K562 (cell line): ENCODE data around the gene TCF12. TPM values are rescaled to one million over a fixed set of nuclear protein-coding genes. Genes with fewer than 3 reads are reported as not detected.

Experiments used
- ATAC-seq: fragments of 200-7000 bp; cut with Tn5 transposase; 3 replicates; pipeline ENCODE4 v1.9.1; 2020; ENCODE audit warnings: moderate library complexity
- Bru-seq: library from RNA; stranded (reverse); fragments of 400-500 nt; gene quantifications from one replicate; lab custom pipeline; 2021; lab: Mats Ljungman, UMichigan
- BruChase-seq, 2 experiments: library from RNA; stranded (reverse); fragments of 400-500 nt; gene quantifications; one replicate each; lab custom pipeline; 2021; lab: Mats Ljungman, UMichigan
- BruUV-seq: library from RNA; stranded (reverse); fragments of 400-500 nt; replicated peaks from 2 replicates; lab custom pipeline; 2021; lab: Mats Ljungman, UMichigan
- CTCF ChIA-PET: fragments of 300-600 bp; formaldehyde crosslinking; extraction: SDS; loops from one replicate; lab custom pipeline; 2021; ENCODE audit warnings: low intra/inter-chr PET ratio; lab: Yijun Ruan, JAX
- POLR2A ChIA-PET: fragments of 300-600, 350-650 bp; sonication (Branson Sonifier 250); formaldehyde crosslinking; extraction: SDS; loops from one replicate; lab custom pipeline; 2021; ENCODE audit warnings: antibody characterized with exemption, inconsistent platforms; lab: Yijun Ruan, JAX
- DNase-seq, 4 experiments: peaks; one replicate each; pipeline versions ENCODE4 v3.0.0 to v3.0.0-alpha.2; 2011 to 2018; ENCODE audit warnings: low spot score in 3 of 4, mixed read lengths in 3 of 4; ENCODE audit errors: extremely low read depth in 1 of 4
- FAIRE-seq: peaks from 2 replicates; lab custom pipeline; 2011; peaks lifted over from hg19 to GRCh38; lab: Jason Lieb, UNC
- H2AFZ ChIP-seq: 2 replicates; pipeline ENCODE4 v1.6.0; 2011; ENCODE audit warnings: low read depth, low read length, control low read depth, inconsistent platforms
- H3K27ac ChIP-seq: fragments of 200-600 bp; 3 replicates; pipeline ENCODE4 v1.8.0; 2011; ENCODE audit warnings: low read depth, mild to moderate bottlenecking, control low read depth, inconsistent platforms, low read length, moderate library complexity, mixed read lengths; ENCODE audit errors: extremely low read depth
- H3K27me3 ChIP-seq, 2 experiments: fragments of 300-600 bp in 1 of 2; 2 replicates in 1 of 2; 3 replicates in 1 of 2; pipeline versions ENCODE4 v1.6.0 to v1.8.0; 2011; ENCODE audit warnings: inconsistent platforms in 2 of 2, low read length in 2 of 2, mild to moderate bottlenecking in 1 of 2, mixed read lengths in 1 of 2, moderate library complexity in 1 of 2; ENCODE audit not compliant: control insufficient read depth in 2 of 2, insufficient read depth in 2 of 2
- H3K36me3 ChIP-seq: fragments of 300-600 bp; 3 replicates; pipeline ENCODE4 v1.8.0; 2011; ENCODE audit warnings: mild to moderate bottlenecking, low read length, inconsistent platforms; ENCODE audit not compliant: control insufficient read depth, insufficient read depth
- H3K4me1 ChIP-seq, 2 experiments: fragments of 200-600 bp in 1 of 2; replicated peaks in 1 of 2; 2 replicates in 1 of 2; 3 replicates in 1 of 2; pipeline versions ENCODE4 v1.5.1 to v1.8.0; 2011; ENCODE audit warnings: inconsistent platforms in 2 of 2, low read length in 2 of 2, mild to moderate bottlenecking in 1 of 2, mixed read lengths in 1 of 2, moderate library complexity in 1 of 2; ENCODE audit not compliant: control insufficient read depth in 2 of 2, insufficient read depth in 2 of 2
- H3K4me2 ChIP-seq: 2 replicates; pipeline ENCODE4 v1.6.1; 2011; ENCODE audit warnings: low read length, control low read depth, inconsistent platforms, mixed read lengths; ENCODE audit not compliant: insufficient read depth
- H3K4me3 ChIP-seq: fragments of 200-600 bp; sonication (generic), shearing (Covaris generic); 2 replicates; pipeline ENCODE4 v1.5.1; 2016; ENCODE audit warnings: control low read depth, inconsistent platforms
- H3K79me2 ChIP-seq: fragments of 200-600 bp; 3 replicates; pipeline ENCODE4 v1.8.0; 2011; ENCODE audit warnings: low read length, inconsistent platforms; ENCODE audit not compliant: control insufficient read depth, insufficient read depth
- H3K9ac ChIP-seq, 2 experiments: 2 replicates each; pipeline versions ENCODE4 v1.6.0 to v1.6.1; 2011; ENCODE audit warnings: low read depth in 2 of 2, low read length in 2 of 2, control low read depth in 1 of 2, inconsistent platforms in 1 of 2, mild to moderate bottlenecking in 1 of 2, mixed read lengths in 1 of 2; ENCODE audit not compliant: insufficient read depth in 1 of 2
- H3K9me1 ChIP-seq: one replicate; pipeline ENCODE4 v1.6.0; 2011; ENCODE audit warnings: inconsistent platforms, mild to moderate bottlenecking, low read length, moderate library complexity; ENCODE audit not compliant: control insufficient read depth, insufficient read depth
- H3K9me3 ChIP-seq: replicated peaks from 2 replicates; pipeline ENCODE4 v1.5.1; 2011; ENCODE audit warnings: low read depth, low read length, inconsistent platforms; ENCODE audit not compliant: control insufficient read depth, insufficient read depth
- H4K20me1 ChIP-seq: replicated peaks from 2 replicates; pipeline ENCODE4 v1.6.1; 2011; ENCODE audit warnings: low read length, inconsistent platforms, mixed read lengths; ENCODE audit not compliant: control insufficient read depth, insufficient read depth
- ARID1B ChIP-seq: fragments of 450-650 bp; IDR thresholded peaks from 2 replicates; pipeline ENCODE4 v1.6.1; 2016; ENCODE audit warnings: antibody characterized with exemption, mild to moderate bottlenecking, inconsistent platforms
- FOXJ3 ChIP-seq: sonication (generic); formaldehyde crosslinking; IDR thresholded peaks from 2 replicates; pipeline ENCODE4 v1.4.0; 2020; ENCODE audit warnings: mild to moderate bottlenecking, missing genetic modification reagents
- MAFK ChIP-seq: IDR thresholded peaks from 2 replicates; pipeline ENCODE4 v1.6.1; 2011; ENCODE audit warnings: low read length, improper control_type of control experiment
- MIER1 ChIP-seq: fragments of 450-650 bp; IDR thresholded peaks from 2 replicates; pipeline ENCODE4 v1.6.1; 2016; ENCODE audit warnings: antibody characterized with exemption, mild to moderate bottlenecking, low read depth
- NBN ChIP-seq: fragments of 450-650 bp; IDR thresholded peaks from 2 replicates; pipeline ENCODE4 v1.6.1; 2016; ENCODE audit warnings: low read depth, mild to moderate bottlenecking
- PCBP1 ChIP-seq: fragments of 200-400 bp; formaldehyde crosslinking; IDR thresholded peaks from 2 replicates; pipeline ENCODE4 v1.6.1; 2018; ENCODE audit warnings: mild to moderate bottlenecking, low read depth, low read length; ENCODE audit not compliant: poor library complexity, severe bottlenecking
- PTTG1 ChIP-seq: fragments of 450-650 bp; IDR thresholded peaks from 2 replicates; pipeline ENCODE4 v1.6.1; 2016; ENCODE audit warnings: low read depth, mild to moderate bottlenecking, missing genetic modification characterization, missing compliant biosample characterization
- RBM17 ChIP-seq: fragments of 200-400 bp; formaldehyde crosslinking; IDR thresholded peaks from 2 replicates; pipeline ENCODE4 v1.6.1; 2017; ENCODE audit warnings: low read depth, mild to moderate bottlenecking, low read length, borderline replicate concordance
- SAP30 ChIP-seq: fragments of 200-600 bp; sonication (generic); IDR thresholded peaks from 2 replicates; pipeline ENCODE4 v1.6.1; 2012; ENCODE audit warnings: borderline replicate concordance, low read depth, mild to moderate bottlenecking, moderate library complexity, low read length, control low read depth, inconsistent platforms; ENCODE audit not compliant: insufficient read depth, poor library complexity, severe bottlenecking
- SMAD3 ChIP-seq: fragments of 450-650 bp; formaldehyde crosslinking; conservative IDR thresholded peaks from 2 replicates; pipeline ENCODE4 v1.4.0; 2020; ENCODE audit warnings: mild to moderate bottlenecking
- SMARCC2 ChIP-seq: fragments of 450-650 bp; IDR thresholded peaks from 2 replicates; pipeline ENCODE4 v1.6.1; 2017; ENCODE audit warnings: antibody characterized with exemption, moderate library complexity, mild to moderate bottlenecking, low read depth
- SRF ChIP-seq, 2 experiments: fragments of 250-450, 450-650 bp in 1 of 2; sonication (Bioruptor Pico) in 1 of 2; sonication (generic) in 1 of 2; formaldehyde crosslinking; IDR thresholded peaks; 2 replicates each; pipeline versions ENCODE4 v1.5.0 to v1.5.1; 2020 to 2022; ENCODE audit warnings: mild to moderate bottlenecking in 1 of 2, missing genetic modification reagents in 1 of 2
- TBL1XR1 ChIP-seq, 2 experiments: IDR thresholded peaks; 2 replicates each; pipeline ENCODE4 v1.6.1; 2012; ENCODE audit warnings: improper control_type of control experiment in 2 of 2, low read length in 2 of 2, mild to moderate bottlenecking in 1 of 2
- TCF7 ChIP-seq: sonication (generic); IDR thresholded peaks from 2 replicates; pipeline ENCODE4 v1.6.1; 2016; ENCODE audit warnings: antibody characterized with exemption, borderline replicate concordance
- ZNF41 ChIP-seq: fragments of 250-450 bp; sonication (Bioruptor Pico); conservative IDR thresholded peaks from 2 replicates; pipeline ENCODE4 v1.4.0; 2020; ENCODE audit warnings: mild to moderate bottlenecking
- ZNF589 ChIP-seq: fragments of 200-800 bp; sonication (Bioruptor generic); IDR thresholded peaks from 2 replicates; pipeline ENCODE4 v1.6.1; 2016; ENCODE audit warnings: low read depth, missing genetic modification characterization, missing compliant biosample characterization
- WGBS: fragments of 100-300 bp; shearing (Covaris generic); methylation state at CpG from one replicate; pipeline ENCODE4 v1.1.6; 2016; ENCODE audit warnings: low coverage, mixed read lengths; ENCODE audit not compliant: insufficient coverage; ENCODE audit errors: missing lambda C conversion rate; 5-methylcytosine and 5-hydroxymethylcytosine counted together
- in situ Hi-C: fragments of 300-500 bp; cut with MboI; formaldehyde crosslinking; loops from 4 replicates; pipeline ENCODE4 v1.15.0; 2018; ENCODE audit warnings: inconsistent platforms, mixed read lengths
- intact Hi-C: fragments of 100-400 bp; cut with micrococcal nuclease; formaldehyde crosslinking; loops from 2 replicates; pipeline ENCODE4 v1.14.2; 2022
- long read RNA-seq, 3 experiments: library from polyadenylated mRNA in 2 of 3; library from RNA in 1 of 3; unstranded in 2 of 3; stranded (forward) in 1 of 3; transcript quantifications; one replicate each; pipeline ENCODE4 v2.0.0, GENCODE V29; 2019 to 2022
- polyA minus RNA-seq, 3 experiments: library from RNA; depleted of rRNA, polyadenylated mRNA; stranded (reverse); fragments of >200 nt; gene quantifications; 2 replicates each; pipeline ENCODE4 v1.2.3, GENCODE V29; 2011
- polyA plus RNA-seq, 8 experiments: library from polyadenylated mRNA; depleted of rRNA in 4 of 8; stranded (reverse) in 5 of 8; unstranded in 3 of 8; fragments of >200 nt; fragmentation: Nextera tagmentation in 2 of 8; fragmentation: Illumina TruSeq in 1 of 8; extraction: Ambion mirVana in 2 of 8; extraction: Trizol in 1 of 8; gene quantifications; 2 replicates each; pipeline versions ENCODE4 v1.2.1 to v1.2.3, GENCODE V29; 2011 to 2014; ENCODE audit warnings: inconsistent platforms in 1 of 8, missing spikeins in 1 of 8
- total RNA-seq, 7 experiments: library from RNA; depleted of rRNA in 6 of 7; stranded (reverse); fragments of >200 nt in 6 of 7; fragmentation: Illumina TruSeq in 2 of 7; extraction: Trizol in 2 of 7; gene quantifications; 2 replicates each; pipeline versions ENCODE4 v1.2.1 to v1.2.3, GENCODE V29; 2011 to 2021; ENCODE audit warnings: low replicate concordance in 1 of 7

The TCF12 gene
- 177 and 194 TPM in 2 replicates for total RNA-seq (2011; cell fraction: chromatin; rRNA removed; ENCODE audit: low replicate concordance)
- total RNA-seq (2011; cell fraction: nucleolus; rRNA removed) = 37.9 and 49.0 TPM in 2 replicates
- 77.7 and 107 TPM in 2 replicates for total RNA-seq (2011; cell fraction: nucleoplasm; rRNA removed)
- total RNA-seq (2014; rRNA removed) = 132 and 141 TPM in 2 replicates
- 49.6 and 59.4 TPM in 2 replicates for total RNA-seq (2014; rRNA removed; fragmentation: Illumina TruSeq; extraction: Trizol)
- total RNA-seq (2015; rRNA removed; fragmentation: Illumina TruSeq; extraction: Trizol) = 50.3 and 52.9 TPM in 2 replicates
- total RNA-seq (2021) = 76.5 and 78.4 TPM in 2 replicates
- polyA plus RNA-seq (2011; rRNA removed) = 66.8 and 75.1 TPM in 2 replicates
- 67.8 and 76.1 TPM in 2 replicates for polyA plus RNA-seq (2011; cell fraction: cytosol; rRNA removed)
- polyA plus RNA-seq (2011; cell fraction: nucleus; rRNA removed) = 104 and 117 TPM in 2 replicates
- polyA plus RNA-seq (2012) = 28.6 and 33.8 TPM in 2 replicates
- polyA plus RNA-seq (2014; fragmentation: Illumina TruSeq; extraction: Trizol) = 57.4 and 72.5 TPM in 2 replicates
- polyA plus RNA-seq (2014; fragmentation: Nextera tagmentation; extraction: Ambion mirVana) = 10 to 100 TPM; 10.5 to 12.9 TPM
- 22.4 and 23.5 TPM in 2 replicates for polyA plus RNA-seq (2014; rRNA removed)
- polyA minus RNA-seq (2011; rRNA and poly(A)+ RNA removed) = 80.0 and 109 TPM in 2 replicates
- 48.3 and 64.8 TPM in 2 replicates for polyA minus RNA-seq (2011; cell fraction: cytosol; rRNA and poly(A)+ RNA removed)
- polyA minus RNA-seq (2011; cell fraction: nucleus; rRNA and poly(A)+ RNA removed) = 74.5 and 100 TPM in 2 replicates
- Bru-seq, nascent RNA = percentile 86 among the genes with signal in this experiment
- percentile 89 among the genes with signal in this experiment for BruChase-seq, experiment 1, labeled RNA remaining after a 2-hour chase
- BruChase-seq, experiment 2, labeled RNA remaining after a 6-hour chase = percentile 87 among the genes with signal in this experiment
- long read RNA-seq, experiment 1, full-length matches to known transcripts = 101 of 214 reads
- long read RNA-seq, experiment 1, partial matches to known transcripts = 53 of 214 reads
- long read RNA-seq, experiment 1, other reads (novel, unspliced or antisense) = 60 of 214 reads
- long read RNA-seq, experiment 2, full-length matches to known transcripts = 1 of 23 reads
- long read RNA-seq, experiment 2, partial matches to known transcripts = 2 of 23 reads
- long read RNA-seq, experiment 2, other reads (novel, unspliced or antisense) = 20 of 23 reads
- long read RNA-seq, experiment 3, full-length matches to known transcripts = 4 of 23 reads
- long read RNA-seq, experiment 3, partial matches to known transcripts = 9 of 23 reads
- long read RNA-seq, experiment 3, other reads (novel, unspliced or antisense) = 10 of 23 reads

DNA sequence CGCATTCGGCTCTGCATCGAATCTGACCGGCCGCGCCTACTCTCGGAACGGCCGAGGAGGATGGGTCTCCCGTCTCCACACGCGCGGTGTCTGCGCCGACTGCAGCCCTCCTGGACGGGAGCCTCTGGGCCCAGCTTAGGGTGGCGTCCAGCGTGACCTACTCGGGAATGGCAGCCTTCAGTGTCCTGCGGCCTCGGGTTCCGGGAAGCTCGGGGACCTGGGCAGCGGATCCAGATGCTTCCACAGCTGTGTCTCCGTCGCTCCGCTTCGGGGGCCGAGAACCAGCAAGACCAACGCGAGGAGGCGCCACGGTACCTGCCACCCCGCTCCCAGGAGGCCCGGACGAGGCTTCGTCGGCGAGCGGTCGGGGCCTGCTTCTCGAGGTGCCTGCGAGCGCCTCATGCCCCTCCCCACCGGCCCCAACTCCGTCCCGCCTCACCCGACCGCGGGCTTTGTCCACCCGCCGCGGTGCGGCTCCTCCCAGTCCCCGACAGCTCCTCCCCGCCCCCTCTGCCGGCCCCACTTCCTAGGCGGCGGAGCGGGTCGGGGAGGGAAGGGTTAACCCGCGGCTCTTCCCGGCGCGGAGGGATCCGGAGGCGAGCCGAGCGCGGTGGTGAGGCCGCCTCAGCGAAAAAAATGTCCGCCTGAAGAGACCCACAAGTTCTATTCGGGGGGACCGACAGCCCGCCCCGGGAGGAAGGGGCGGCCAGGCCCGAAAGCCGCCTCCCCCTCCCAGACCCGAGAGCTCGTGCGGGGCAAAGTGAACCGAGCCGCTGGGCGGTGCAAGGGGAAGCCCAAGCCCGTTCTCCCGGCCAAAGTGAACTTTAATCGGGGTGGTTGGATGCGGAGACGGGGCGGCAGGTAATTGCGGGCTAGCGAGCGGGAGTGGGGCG, at the start of gene TCF12:
TCF12 (plus strand) TSS at position 599 of the 893 bp plus-strand sequence. CDS start 1,270 bp downstream, outside the sequence.
- peak within 1 kb of the TSS; percentile 88 for H3K4me3 ChIP-seq
- 0 out of 2 replicates have a peak, but pooled peaks cover 2% of the 10 kb centered on the region for H3K9me3 ChIP-seq
- ChIA-PET POLR2A (interaction anchor here (0.6 to 2.3 kb wide), 14 partner anchors 10 to 1093 kb away, joined by 3 to 26 read pairs (median 3); no protein-coding TSS in a partner anchor), CTCF (interaction anchor here (1.1 kb wide), 1 partner anchor 295 kb away, joined by 3 read pairs; no protein-coding TSS in a partner anchor)
- ATAC-seq = peak; percentile 92
- peak within 1 kb of the TSS; percentile 92 for H3K27ac ChIP-seq
- H4K20me1 ChIP-seq = no peaks in the 10 kb centered on the region
- H3K4me1 ChIP-seq = peaks cover 8 to 20% of the 10 kb centered on the region in 2 experiments; a peak in 4 of 5 replicates
- no peaks in the 10 kb centered on the region for H3K27me3 ChIP-seq
- whole genome bisulfite sequencing = 1% methylated on average over 52 of the region's 97 CpGs
- no peak for FAIRE-seq
- DNase-seq = peak; percentile 93 to 96 (median 94)
- in situ Hi-C loops (loop anchor here (10.0 kb wide), 1 partner anchor 387 kb away; no protein-coding TSS in a partner anchor), intact Hi-C loops (loop anchor here (1.0 to 5.0 kb wide), 5 partner anchors 31 to 388 kb away; no protein-coding TSS in a partner anchor)
- peak within 1 kb of the TSS; percentile 84 for H2AFZ ChIP-seq
- H3K4me2 ChIP-seq = peak within 1 kb of the TSS; percentile 82
- TSS peak; percentile 77 for BruUV-seq
- peaks cover 57% of the 10 kb centered on the region for H3K79me2 ChIP-seq
- H3K9ac ChIP-seq = peak within 1 kb of the TSS; percentile 86 to 98
- peaks cover 17% of the 10 kb centered on the region; the same call in 2 of the 3 replicates for H3K36me3 ChIP-seq
- H3K9me1 ChIP-seq = no peaks in the 10 kb centered on the region
- TF ChIP-seq MAFK (no peak), ZNF589 (CRISPR knock-in tag) (0 out of 2 replicates have a peak, but pooled peaks have one; percentile 43), RBM17 (no peak), TBL1XR1 (IDR thresholded peaks at IDR 0.05; ENCODE audit: low read length in 2 of 2) (peak in 1 of 2 experiments; percentile 74), ARID1B (peak; percentile 62), SMARCC2 (no peak), SRF (CRISPR knock-in tag; IDR thresholded peaks at IDR 0.05) (peak in 1 of 2 experiments; percentile 62; a peak in 1 of 4 replicates), SMAD3 (CRISPR knock-in tag) (no peak), TCF7 (no peak), FOXJ3 (CRISPR knock-in tag) (no peak), SAP30 (peak; percentile 8), ZNF41 (CRISPR knock-in tag) (no peak), PTTG1 (tag) (no peak), PCBP1 (peak; percentile 99), MIER1 (no peak), NBN (peak; percentile 87)
